AG08396 (cell line): ENCODE data around the gene PLA2G5.
"Not testable (repeated sequence)": the region's sequence is repeated elsewhere in the genome, so short reads cannot be mapped to it uniquely, and the experiment has no call there.

Source experiments
- DNase-seq: peaks from one replicate; pipeline ENCODE4 v3.0.0; 2012; ENCODE audit warnings: low spot score, mixed read lengths

Gene PLA2G5

GRCh38 chr1:20117236-20117635, 47.2 kb downstream of the PLA2G5 start:
- DNase-seq, result no peak

DNA sequence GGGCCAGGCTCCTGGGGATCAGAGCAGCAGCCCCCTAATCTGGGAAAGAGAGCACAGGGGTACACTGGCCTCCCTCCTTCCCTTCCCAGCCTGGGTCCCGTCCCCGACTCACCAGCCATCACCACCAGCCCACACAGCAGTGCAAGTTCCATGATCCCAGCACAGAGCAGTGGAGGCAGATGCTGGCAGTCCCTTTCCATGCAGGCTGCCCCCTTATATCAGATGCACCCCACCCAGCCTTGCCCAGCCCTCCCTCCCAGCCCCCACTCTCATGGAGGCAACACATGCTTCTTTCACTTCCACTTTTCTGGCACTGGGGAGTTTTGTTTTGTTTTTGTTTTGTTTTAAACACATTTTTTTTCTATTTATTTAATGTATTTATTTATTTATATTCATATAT, 49.4 kb downstream of the PLA2G5 start, which contains the start of gene PLA2G2D:
Gene PLA2G2D (minus strand): TSS at position 190 of the 400 bp plus-strand sequence. CDS start 38 bp downstream, at position 152.
- DNase-seq, result no peak

GRCh38 chr1:20120796-20121195, 50.8 kb downstream of the PLA2G5 start:
- DNase-seq, result no peak

GRCh38 chr1:20123722-20124455, 53.9 kb downstream of the PLA2G5 start:
- no peak for DNase-seq

DNA sequence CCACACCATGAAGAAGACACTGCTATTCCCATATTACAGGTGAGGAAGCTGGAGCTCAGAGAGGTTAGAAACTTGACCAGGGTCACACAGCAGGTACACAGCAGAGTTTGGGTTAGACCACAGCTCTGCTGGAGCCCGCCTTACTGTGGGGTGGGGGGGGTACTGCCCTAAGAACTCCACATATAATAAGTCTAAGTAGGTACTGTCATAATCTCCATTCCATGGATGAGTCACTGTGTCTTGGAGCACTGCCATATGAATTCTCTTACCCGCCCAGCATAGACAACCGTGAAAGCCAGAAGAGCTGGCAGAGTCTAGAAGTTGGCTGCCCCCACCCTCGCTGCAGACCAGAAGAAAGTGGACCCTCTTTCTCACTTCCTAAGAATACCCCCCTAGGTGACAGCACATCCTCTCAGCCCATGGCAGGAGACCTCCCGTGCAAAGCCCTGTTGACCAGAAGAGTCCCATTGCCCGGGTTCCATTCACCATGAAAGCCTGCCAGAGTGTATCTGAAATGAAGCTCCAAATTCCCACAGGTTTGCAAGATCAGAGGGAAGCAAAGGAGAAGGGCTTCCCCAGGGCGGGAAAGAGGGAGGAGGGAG, 54.6 kb downstream of the PLA2G5 start:
- DNase-seq, result peak; percentile 68

DNA sequence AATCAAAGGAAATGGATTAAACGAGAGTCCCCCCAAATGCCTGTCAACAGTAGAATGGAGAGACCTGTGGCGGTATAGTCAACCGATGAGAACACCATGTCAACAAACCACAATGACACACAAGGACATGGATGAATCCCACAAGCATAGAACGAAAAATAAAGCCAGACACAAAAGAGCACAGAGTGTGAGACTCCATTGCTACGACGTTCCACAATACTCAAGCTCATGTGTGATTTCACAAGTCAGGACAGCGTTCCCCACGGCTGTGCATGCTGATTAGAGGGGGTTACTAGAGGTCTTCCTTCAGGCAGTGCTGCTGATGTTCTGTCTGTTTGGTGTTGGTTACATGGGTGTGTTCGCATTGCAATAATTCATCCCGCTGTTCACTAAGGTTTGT, 55.1 kb downstream of the PLA2G5 start:
- DNase-seq, result no peak

GRCh38 chr1:20126041-20126805, 56.2 kb downstream of the PLA2G5 start:
- no peak for DNase-seq

DNA sequence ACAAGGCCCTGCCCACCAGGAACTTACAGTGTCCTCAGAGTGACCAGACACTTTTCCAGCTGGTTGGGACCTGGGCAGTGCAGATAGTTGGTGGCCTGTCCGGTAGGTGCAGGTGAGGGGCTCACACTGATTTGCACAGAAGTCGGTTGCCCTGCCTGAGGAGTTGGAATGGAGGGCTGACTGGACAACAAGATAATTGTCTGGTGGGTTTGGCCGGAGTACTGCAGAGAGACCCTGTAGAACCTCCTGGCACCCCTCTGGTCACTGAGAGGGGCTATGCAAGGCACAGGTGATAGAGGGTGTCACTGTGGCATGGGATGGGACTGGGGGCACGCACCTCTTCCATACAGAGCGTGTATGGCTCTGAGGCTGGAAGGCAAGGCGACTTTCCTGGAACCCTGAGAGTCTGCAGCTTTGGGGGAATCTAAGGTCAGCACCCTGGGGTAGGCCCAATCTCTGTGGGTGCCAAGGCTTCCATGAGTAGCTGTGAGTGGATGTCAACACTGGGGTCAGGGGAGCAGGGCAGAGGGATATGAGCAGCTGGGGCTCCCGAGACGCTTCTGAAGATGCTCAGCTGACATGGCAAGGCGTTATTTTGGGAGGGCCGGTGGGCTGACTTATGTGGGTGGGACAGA, 56.9 kb downstream of the PLA2G5 start:
- DNase-seq, result no peak

DNA sequence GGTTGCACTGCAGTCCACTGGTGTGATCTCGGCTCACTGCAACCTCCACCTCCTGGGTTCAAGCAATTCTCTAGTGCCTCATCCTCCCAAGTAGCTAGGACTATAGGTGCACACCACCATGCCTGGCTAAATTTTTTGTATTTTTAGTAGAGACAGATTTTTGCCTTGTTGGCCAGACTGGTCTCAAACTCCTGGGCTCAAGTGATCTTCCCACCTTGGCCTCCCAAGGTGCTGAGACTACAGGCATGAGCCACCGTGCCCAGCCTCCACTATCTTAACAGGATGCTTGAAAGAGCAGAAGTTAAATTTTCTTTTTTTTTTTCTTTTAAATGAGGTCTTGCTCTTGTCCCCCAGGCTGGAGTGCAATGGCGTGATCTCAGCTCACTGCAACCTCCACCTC, 60.5 kb downstream of the PLA2G5 start:
- not testable (repeated sequence) for DNase-seq

DNA sequence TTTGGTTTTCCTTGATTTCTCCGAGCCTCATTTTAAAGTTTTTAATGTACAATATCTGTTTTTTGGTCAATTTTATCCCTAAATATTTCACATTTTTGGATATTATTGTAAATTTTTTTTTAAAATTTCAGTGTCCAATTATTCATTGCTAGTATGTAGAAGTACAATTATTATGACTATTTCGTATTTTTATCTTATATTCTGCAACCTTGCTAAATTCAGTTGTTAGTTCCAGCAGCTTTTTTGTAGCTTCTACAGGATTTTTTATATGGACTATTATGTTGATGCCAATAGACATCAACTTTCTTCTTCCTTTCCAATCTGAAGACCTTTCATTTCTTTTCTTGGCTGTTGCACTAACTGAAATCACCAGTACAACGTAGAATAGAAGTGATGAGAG, 65.0 kb downstream of the PLA2G5 start:
- DNase-seq, result no peak

GRCh38 chr1:20136249-20136648, 66.3 kb downstream of the PLA2G5 start:
- no peak for DNase-seq

GRCh38 chr1:20137055-20137454, 67.1 kb downstream of the PLA2G5 start:
- DNase-seq, result no peak

GRCh38 chr1:20137604-20138003, 67.6 kb downstream of the PLA2G5 start:
- DNase-seq, result no peak

GRCh38 chr1:20138346-20138745, 68.4 kb downstream of the PLA2G5 start:
- DNase-seq, result no peak

DNA sequence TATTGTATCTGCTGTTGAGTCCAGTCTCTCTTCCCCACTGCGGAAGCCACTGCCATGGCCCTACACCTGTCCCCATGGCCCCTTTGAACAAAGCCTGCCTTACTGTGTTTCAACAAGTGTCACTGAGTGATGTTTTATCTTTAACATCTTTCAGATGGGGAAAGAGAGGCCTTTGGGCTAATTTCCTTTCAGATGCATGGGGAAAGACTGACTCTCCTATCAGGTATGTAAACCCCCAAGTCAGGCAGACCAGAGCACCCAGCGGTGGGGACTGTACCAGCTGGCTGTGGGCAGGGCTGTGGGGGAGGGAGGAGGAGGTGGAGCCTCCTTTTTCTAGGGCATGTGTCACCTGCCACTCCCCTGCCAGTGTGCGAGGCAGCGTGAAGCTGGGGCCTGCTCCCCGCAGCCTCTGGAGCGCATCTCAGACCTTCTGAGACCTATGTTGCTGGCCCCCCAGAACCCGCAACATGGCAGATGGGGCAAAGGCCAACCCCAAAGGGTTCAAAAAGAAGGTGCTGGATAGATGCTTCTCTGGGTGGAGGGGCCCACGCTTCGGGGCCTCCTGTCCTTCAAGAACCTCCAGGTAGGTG, 69.1 kb downstream of the PLA2G5 start, which contains the start of gene PLA2G2F:
Gene PLA2G2F (plus strand): TSS at position 363 of the 590 bp plus-strand sequence. CDS start 105 bp downstream, at position 468.
- no peak for DNase-seq

DNA sequence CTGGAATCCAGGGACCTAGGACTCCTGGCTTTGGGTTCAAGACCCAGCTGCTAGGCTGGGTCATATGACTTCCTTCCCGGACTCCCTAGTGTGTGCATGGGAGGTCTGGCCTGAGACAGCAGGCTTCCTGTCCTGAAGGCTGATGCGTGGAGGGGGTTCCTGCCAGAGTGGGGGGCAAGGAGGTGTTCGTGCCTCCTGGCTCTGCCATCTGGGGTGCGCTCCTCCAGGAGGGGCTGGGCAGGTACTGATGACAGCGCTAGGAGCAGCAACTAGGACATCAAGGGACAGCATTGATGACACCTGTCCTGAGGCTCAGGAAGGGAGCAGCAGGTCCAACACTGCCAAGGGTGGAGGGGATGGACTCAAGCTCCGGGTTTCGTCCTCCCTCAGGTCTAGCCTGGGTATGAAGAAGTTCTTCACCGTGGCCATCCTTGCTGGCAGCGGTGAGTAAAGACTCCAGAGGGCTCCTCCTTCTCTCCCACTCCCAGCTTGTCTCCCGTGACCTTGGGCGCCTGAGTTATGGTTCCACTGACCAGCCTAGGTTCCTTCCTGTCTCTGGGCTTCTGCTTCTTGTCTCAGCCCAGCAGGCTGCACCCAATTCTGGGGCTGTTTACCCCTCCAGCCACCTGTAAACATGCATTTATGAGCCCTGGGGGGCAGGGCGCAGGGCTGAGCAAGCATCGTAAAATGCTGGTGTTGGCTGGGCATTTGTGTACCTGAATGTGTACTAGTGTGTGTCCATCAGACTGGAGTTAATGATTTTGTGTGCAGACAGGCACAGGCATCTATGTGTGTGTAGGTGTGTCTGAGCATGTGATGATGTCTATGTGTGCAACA, 70.0 kb downstream of the PLA2G5 start:
- no peak for DNase-seq

DNA sequence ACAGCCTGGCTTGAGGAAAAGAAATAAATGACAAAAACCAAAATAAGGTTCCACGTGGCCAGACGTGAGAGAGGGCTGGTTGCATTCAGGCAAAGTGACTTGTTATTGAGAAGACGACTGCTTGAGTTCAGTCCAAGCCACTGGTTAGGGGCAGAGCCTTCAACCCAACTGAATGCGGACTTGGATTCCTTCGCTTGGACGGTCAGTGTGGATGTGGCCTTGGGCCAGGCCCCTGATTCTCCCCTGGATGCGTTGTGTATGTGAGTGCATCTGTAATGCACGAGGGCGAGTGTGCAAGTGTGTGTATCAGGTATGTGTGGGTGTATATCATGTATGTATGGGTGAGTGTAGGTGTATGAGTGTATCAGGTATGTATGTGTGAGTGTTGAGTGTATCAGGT, 71.0 kb downstream of the PLA2G5 start:
- no peak for DNase-seq

GRCh38 chr1:20141466-20141865, 71.5 kb downstream of the PLA2G5 start:
- DNase-seq, result no peak
